GM12878 (cell line): ENCODE data around the gene NAV2. TPM values are rescaled to one million over a fixed set of nuclear protein-coding genes. Genes with fewer than 3 reads are reported as not detected.

Experiments
- ATAC-seq: fragments of 200-7000 bp; cut with Tn5 transposase; 3 replicates; pipeline ENCODE4 v1.9.1; 2020; ENCODE audit warnings: mild to moderate bottlenecking, moderate library complexity
- BruUV-seq: library from RNA; stranded (reverse); fragments of 400-500 nt; replicated peaks from 2 replicates; lab custom pipeline; 2021; lab: Mats Ljungman, UMichigan
- CTCF ChIA-PET: fragments of 300-600 bp; sonication (Branson Sonifier 250); formaldehyde crosslinking; extraction: SDS; loops from one replicate; lab custom pipeline; 2021; ENCODE audit warnings: inconsistent platforms; lab: Yijun Ruan, JAX
- POLR2A ChIA-PET: fragments of 350-600 bp; formaldehyde crosslinking; extraction: SDS; loops from one replicate; lab custom pipeline; 2021; ENCODE audit warnings: inconsistent platforms; lab: Charles Lee
- RAD21 ChIA-PET: fragments of 300-600 bp; sonication (Branson Sonifier 250); formaldehyde crosslinking; loops from one replicate; lab custom pipeline; 2023; ENCODE audit warnings: antibody characterized with exemption; ENCODE audit not compliant: unreplicated experiment; lab: Charles Lee
- SMC1A ChIA-PET: fragments of 300-600 bp; sonication (Branson Sonifier 250); formaldehyde crosslinking; loops from one replicate; lab custom pipeline; 2023; ENCODE audit not compliant: unreplicated experiment, uncharacterized antibody; lab: Charles Lee
- DNase-seq: peaks from one replicate; pipeline ENCODE4 v3.0.0-alpha.2; 2011; ENCODE audit warnings: low read depth, low spot score
- FAIRE-seq: peaks from 3 replicates; lab custom pipeline; 2011; peaks lifted over from hg19 to GRCh38; lab: Jason Lieb, UNC
- H2AFZ ChIP-seq: 2 replicates; pipeline ENCODE4 v1.6.0; 2011; ENCODE audit warnings: low read depth, low read length, control low read depth; ENCODE audit not compliant: control insufficient read depth
- H3K27ac ChIP-seq: 2 replicates; pipeline ENCODE4 v1.5.1; 2011; ENCODE audit warnings: control low read depth; ENCODE audit not compliant: control insufficient read depth, insufficient read depth
- H3K27me3 ChIP-seq, 2 experiments: replicated peaks in 1 of 2; 2 replicates each; pipeline versions ENCODE4 v1.6.0 to v1.6.1; 2011; ENCODE audit warnings: low read length in 1 of 2; ENCODE audit not compliant: control insufficient read depth in 2 of 2, insufficient read depth in 2 of 2
- H3K36me3 ChIP-seq, 2 experiments: 2 replicates each; pipeline ENCODE4 v1.5.1; 2011; ENCODE audit warnings: low read length in 1 of 2; ENCODE audit not compliant: control insufficient read depth in 2 of 2, insufficient read depth in 2 of 2
- H3K4me1 ChIP-seq: 2 replicates; pipeline ENCODE4 v1.6.1; 2011; ENCODE audit warnings: mild to moderate bottlenecking, low read length, moderate library complexity, mixed read lengths; ENCODE audit not compliant: control insufficient read depth, insufficient read depth
- H3K4me2 ChIP-seq: 2 replicates; pipeline ENCODE4 v1.6.0; 2011; ENCODE audit warnings: control low read depth; ENCODE audit not compliant: control insufficient read depth, insufficient read depth
- H3K4me3 ChIP-seq: fragments of 200-600 bp; sonication (generic); 2 replicates; pipeline ENCODE4 v1.5.1; 2016
- H3K79me2 ChIP-seq: 2 replicates; pipeline ENCODE4 v1.6.0; 2011; ENCODE audit warnings: low read length; ENCODE audit not compliant: control insufficient read depth, insufficient read depth
- H3K9ac ChIP-seq: 2 replicates; pipeline ENCODE4 v1.8.0; 2011; ENCODE audit warnings: low read length, control low read depth, mixed read lengths; ENCODE audit not compliant: control insufficient read depth, insufficient read depth
- H3K9me3 ChIP-seq: replicated peaks from 3 replicates; pipeline ENCODE4 v1.5.1; 2011; ENCODE audit warnings: mild to moderate bottlenecking, low read length; ENCODE audit not compliant: control insufficient read depth, insufficient read depth
- H4K20me1 ChIP-seq: 2 replicates; pipeline ENCODE4 v1.6.0; 2011; ENCODE audit not compliant: control insufficient read depth, insufficient read depth
- CBX5 ChIP-seq: sonication (generic); IDR thresholded peaks from 2 replicates; pipeline ENCODE4 v1.6.1; 2016; ENCODE audit warnings: low read depth, moderate library complexity, mild to moderate bottlenecking, inconsistent platforms
- CUX1 ChIP-seq: IDR thresholded peaks from 2 replicates; pipeline ENCODE4 v1.6.1; 2012; ENCODE audit warnings: improper control_type of control experiment, low read depth, low read length; ENCODE audit not compliant: insufficient replicate concordance
- FOXM1 ChIP-seq: IDR thresholded peaks from 2 replicates; pipeline ENCODE4 v1.6.1; 2012; ENCODE audit warnings: low read depth, mild to moderate bottlenecking, inconsistent platforms, low read length, moderate library complexity
- IKZF2 ChIP-seq, 2 experiments: fragments of 450-650 bp; IDR thresholded peaks; 2 replicates each; pipeline ENCODE4 v1.6.1; 2017; ENCODE audit warnings: mild to moderate bottlenecking in 2 of 2, moderate library complexity in 2 of 2
- RAD21 ChIP-seq: IDR thresholded peaks from 2 replicates; pipeline ENCODE4 v1.6.1; 2011; ENCODE audit warnings: mild to moderate bottlenecking, low read depth, low read length, moderate library complexity; ENCODE audit not compliant: insufficient read depth
- SMC3 ChIP-seq: IDR thresholded peaks from 2 replicates; pipeline ENCODE4 v1.6.1; 2011; ENCODE audit warnings: low read length, improper control_type of control experiment, borderline replicate concordance
- STAT1 ChIP-seq: fragments of 450-650 bp; conservative IDR thresholded peaks from 2 replicates; pipeline ENCODE4 v1.6.1; 2014; ENCODE audit warnings: antibody characterized with exemption, mild to moderate bottlenecking
- TCF12 ChIP-seq: IDR thresholded peaks from 2 replicates; pipeline ENCODE4 v1.6.1; 2011; ENCODE audit warnings: low read depth, mild to moderate bottlenecking, low read length
- TCF7 ChIP-seq: IDR thresholded peaks from 2 replicates; pipeline ENCODE4 v1.6.1; 2014; ENCODE audit warnings: antibody characterized with exemption, borderline replicate concordance
- ZNF207 ChIP-seq: fragments of 450-650 bp; IDR thresholded peaks from 2 replicates; pipeline ENCODE4 v1.6.1; 2014; ENCODE audit warnings: antibody characterized with exemption, mild to moderate bottlenecking, borderline replicate concordance
- ZSCAN29 ChIP-seq: fragments of 450-650 bp; IDR thresholded peaks from 2 replicates; pipeline ENCODE4 v1.6.1; 2017; ENCODE audit warnings: mild to moderate bottlenecking, moderate library complexity
- WGBS: methylation state at CpG from one replicate; pipeline ENCODE4 v1.1.6; 2016; ENCODE audit warnings: low lambda C conversion rate; ENCODE audit not compliant: insufficient replicate concordance, insufficient coverage; ENCODE audit errors: missing lambda C conversion rate; 5-methylcytosine and 5-hydroxymethylcytosine counted together
- in situ Hi-C: fragments of 300-500 bp; cut with MboI; formaldehyde crosslinking; loops from 9 replicates; pipeline ENCODE4 v1.14.3; 2018; ENCODE audit warnings: mixed read lengths
- intact Hi-C: fragments of 100-400 bp; cut with micrococcal nuclease; formaldehyde crosslinking; loops from one replicate; pipeline ENCODE4 v1.14.2; 2022; ENCODE audit not compliant: unreplicated experiment
- polyA plus RNA-seq, 11 experiments: library from polyadenylated mRNA; depleted of rRNA in 4 of 11; unstranded in 6 of 11; stranded (reverse) in 5 of 11; fragments of >200 nt; fragmentation: Nextera tagmentation in 4 of 11; fragmentation: Illumina TruSeq in 1 of 11; extraction: Ambion mirVana in 4 of 11; extraction: Trizol in 1 of 11; gene quantifications; 1 replicate in 1 of 11; 2 replicates in 10 of 11; pipeline versions ENCODE4 v1.2.1 to v1.2.3, GENCODE V29; 2011 to 2016; ENCODE audit warnings: inconsistent platforms in 2 of 11, missing spikeins in 2 of 11, low read depth in 1 of 11
- total RNA-seq, 4 experiments: library from RNA; depleted of rRNA in 3 of 4; stranded (reverse); fragments of >200 nt in 3 of 4; fragmentation: Illumina TruSeq in 1 of 4; extraction: Trizol in 1 of 4; gene quantifications; 2 replicates each; pipeline versions ENCODE4 v1.2.1 to v1.2.3, GENCODE V29; 2013 to 2021
- TF ChIP-seq, protein P1 (sequence below): fragments of 150-350 bp; IDR thresholded peaks from 2 replicates; pipeline ENCODE4 v1.6.1; 2016; ENCODE audit warnings: low read depth, low read length

Gene NAV2
- total and polyA plus RNA-seq, 10 of the 15 experiments (the other 5 are each of a cell fraction or from before 2014, with no cell fraction given) = 0.35 to 6.1 (median 1.1) TPM

DNA sequence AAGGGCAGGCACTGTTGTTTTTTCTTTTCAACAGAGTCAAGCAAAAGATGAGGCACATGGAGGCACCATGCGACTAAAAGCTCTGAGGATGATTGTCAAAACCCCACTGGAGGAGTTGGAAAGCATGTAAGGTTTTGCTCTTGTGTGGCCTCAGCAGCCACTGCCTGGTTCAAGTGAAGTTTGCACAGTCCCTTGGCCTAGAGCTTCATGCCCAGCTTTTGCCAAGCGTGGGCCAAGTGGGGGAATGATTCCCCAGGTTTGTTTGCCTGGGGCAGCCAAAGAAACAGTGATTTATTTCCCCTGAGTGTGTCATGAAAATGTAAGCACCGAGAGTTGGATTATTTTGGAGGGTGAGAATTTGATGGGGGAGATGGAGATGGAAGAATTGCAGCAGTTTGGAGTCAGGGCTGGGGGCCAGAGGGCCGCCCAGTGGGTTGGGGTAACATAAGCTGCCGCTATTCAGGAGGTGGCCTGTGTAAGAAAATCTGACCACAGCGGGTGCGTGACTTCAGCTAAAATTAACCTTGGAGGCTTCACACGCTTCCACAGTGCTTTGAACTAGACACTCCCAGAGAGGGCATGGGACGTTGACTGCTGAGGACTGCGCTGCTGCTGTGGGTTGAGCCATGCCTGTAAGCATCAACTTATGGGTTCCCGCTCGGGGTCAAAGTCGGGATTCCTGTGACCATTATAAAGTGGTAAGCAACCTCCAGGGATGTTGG lies 100.7 kb downstream of the NAV2 start (continued):
- TF ChIP-seq, protein P1, sequence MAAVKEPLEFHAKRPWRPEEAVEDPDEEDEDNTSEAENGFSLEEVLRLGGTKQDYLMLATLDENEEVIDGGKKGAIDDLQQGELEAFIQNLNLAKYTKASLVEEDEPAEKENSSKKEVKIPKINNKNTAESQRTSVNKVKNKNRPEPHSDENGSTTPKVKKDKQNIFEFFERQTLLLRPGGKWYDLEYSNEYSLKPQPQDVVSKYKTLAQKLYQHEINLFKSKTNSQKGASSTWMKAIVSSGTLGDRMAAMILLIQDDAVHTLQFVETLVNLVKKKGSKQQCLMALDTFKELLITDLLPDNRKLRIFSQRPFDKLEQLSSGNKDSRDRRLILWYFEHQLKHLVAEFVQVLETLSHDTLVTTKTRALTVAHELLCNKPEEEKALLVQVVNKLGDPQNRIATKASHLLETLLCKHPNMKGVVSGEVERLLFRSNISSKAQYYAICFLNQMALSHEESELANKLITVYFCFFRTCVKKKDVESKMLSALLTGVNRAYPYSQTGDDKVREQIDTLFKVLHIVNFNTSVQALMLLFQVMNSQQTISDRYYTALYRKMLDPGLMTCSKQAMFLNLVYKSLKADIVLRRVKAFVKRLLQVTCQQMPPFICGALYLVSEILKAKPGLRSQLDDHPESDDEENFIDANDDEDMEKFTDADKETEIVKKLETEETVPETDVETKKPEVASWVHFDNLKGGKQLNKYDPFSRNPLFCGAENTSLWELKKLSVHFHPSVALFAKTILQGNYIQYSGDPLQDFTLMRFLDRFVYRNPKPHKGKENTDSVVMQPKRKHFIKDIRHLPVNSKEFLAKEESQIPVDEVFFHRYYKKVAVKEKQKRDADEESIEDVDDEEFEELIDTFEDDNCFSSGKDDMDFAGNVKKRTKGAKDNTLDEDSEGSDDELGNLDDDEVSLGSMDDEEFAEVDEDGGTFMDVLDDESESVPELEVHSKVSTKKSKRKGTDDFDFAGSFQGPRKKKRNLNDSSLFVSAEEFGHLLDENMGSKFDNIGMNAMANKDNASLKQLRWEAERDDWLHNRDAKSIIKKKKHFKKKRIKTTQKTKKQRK = no peak
- TF ChIP-seq CBX5 = no peak
- TF ChIP-seq IKZF2 (IDR thresholded peaks at IDR 0.05) = no peak
- TF ChIP-seq ZNF207 = no peak
- no peak for TF ChIP-seq ZSCAN29
- no peak for TF ChIP-seq FOXM1

DNA sequence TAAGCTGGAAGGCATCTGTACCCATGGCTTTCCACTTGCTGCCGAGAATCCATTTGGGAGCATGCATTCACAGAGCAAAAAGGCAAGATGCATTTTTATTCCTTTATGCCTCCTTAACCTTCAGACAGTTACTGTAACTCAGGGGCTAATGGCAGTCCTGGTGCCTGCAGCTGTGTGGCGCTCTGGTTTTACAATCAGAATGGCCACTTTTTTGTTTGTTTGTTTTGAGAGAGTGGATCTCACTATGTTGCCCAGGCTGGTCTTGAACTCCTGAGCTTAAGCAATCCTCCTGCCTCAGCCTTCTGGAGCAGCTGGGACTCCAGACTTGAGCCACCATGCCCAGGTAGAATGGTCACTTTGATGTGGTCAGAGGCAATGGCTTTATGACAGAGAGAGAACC lies 101.8 kb downstream of the NAV2 start:
- no peaks in the 10 kb centered on the region for H3K27me3 ChIP-seq
- H2AFZ ChIP-seq = no peak overlapping the region
- ChIA-PET CTCF (interaction anchor here (0.5 to 2.7 kb wide), 3 partner anchors 29 to 255 kb away, joined by 3 to 21 read pairs (median 3); no protein-coding TSS in a partner anchor), SMC1A (interaction anchor here (1.7 kb wide), 1 partner anchor 89 kb away, joined by 9 read pairs; no protein-coding TSS in a partner anchor), RAD21 (interaction anchor here (0.9 to 1.1 kb wide), 2 partner anchors 87 to 89 kb away, joined by 4 read pairs; no protein-coding TSS in a partner anchor), POLR2A (no interaction called here)
- H3K9ac ChIP-seq = no peak overlapping the region
- H4K20me1 ChIP-seq = no peaks in the 10 kb centered on the region
- no peak overlapping the region for H3K4me2 ChIP-seq
- H3K4me3 ChIP-seq = no peak overlapping the region
- no peaks in the 10 kb centered on the region for H3K9me3 ChIP-seq
- no peaks in the 10 kb centered on the region for H3K4me1 ChIP-seq
- BruUV-seq = no TSS peak
- in situ Hi-C loops (no loop called here), intact Hi-C loops (loop anchor here (1.0 kb wide), 1 partner anchor 89 kb away; no protein-coding TSS in a partner anchor)
- ATAC-seq = no peak
- H3K36me3 ChIP-seq = no peaks in the 10 kb centered on the region
- WGBS = 78% methylated on average over 2 of the region's 2 CpGs
- DNase-seq = no peak
- H3K79me2 ChIP-seq = no peaks in the 10 kb centered on the region
- no peak overlapping the region for H3K27ac ChIP-seq
- no peak for FAIRE-seq
- TF ChIP-seq TCF7 (0 out of 2 replicates have a peak, but pooled peaks have one; percentile 10), TCF12 (no peak), CUX1 (no peak), RAD21 (peak; percentile 29; the same call in 1 of the 2 replicates), STAT1 (no peak), SMC3 (peak; percentile 17; the same call in 1 of the 2 replicates)
